Esophagus squamous epithelium (tissue), 5 donors: ENCODE measurements around the gene C22orf23. TPM values are rescaled to one million over a fixed set of nuclear protein-coding genes. Genes with fewer than 3 reads are reported as not detected.
"Not testable (repeated sequence)": the region's sequence is repeated elsewhere in the genome, so short reads cannot be mapped to it uniquely, and the experiment has no call there.

Experiments
- DNase-seq: peaks from one replicate; lab custom pipeline; 2025; lab: John Stamatoyannopoulos, UW
- H3K27ac ChIP-seq, 4 donors: fragments of 200-600 bp; sonication (generic); one replicate each; pipeline ENCODE4 v1.5.1; 2016 to 2019; ENCODE audit warnings: mild to moderate bottlenecking in 1 of 4
- H3K27me3 ChIP-seq, 4 donors: fragments of 200-600 bp; sonication (generic); 1 replicate in 3 of 4; 2 replicates in 1 of 4; pipeline versions ENCODE4 v1.5.1 to v1.6.0; 2017 to 2021; ENCODE audit warnings: antibody characterized with exemption in 1 of 4
- H3K36me3 ChIP-seq, 3 donors: fragments of 200-600 bp; sonication (generic); one replicate each; pipeline ENCODE4 v1.5.1; 2016 to 2019
- H3K4me1 ChIP-seq, 3 donors: fragments of 200-600 bp; sonication (generic); one replicate each; pipeline ENCODE4 v1.5.1; 2017 to 2019
- H3K4me3 ChIP-seq, 4 donors: fragments of 200-600 bp; sonication (generic); 1 replicate in 3 of 4; 2 replicates in 1 of 4; pipeline ENCODE4 v1.5.1; 2016 to 2019; ENCODE audit warnings: mild to moderate bottlenecking in 2 of 4, moderate library complexity in 1 of 4
- H3K9me3 ChIP-seq, 3 donors: fragments of 200-600 bp; sonication (generic); one replicate each; pipeline ENCODE4 v1.5.1; 2016 to 2019
- CTCF ChIP-seq, 6 experiments: fragments of 450-650 bp in 4 of 6; fragments of 200-600 bp in 2 of 6; sonication (generic) in 2 of 6; IDR thresholded peaks; one replicate each; pipeline ENCODE4 v1.5.1; 2016 to 2019; ENCODE audit warnings: antibody characterized with exemption in 6 of 6, mild to moderate bottlenecking in 4 of 6, moderate library complexity in 4 of 6
- POLR2A ChIP-seq, 4 donors: fragments of 450-650 bp; IDR thresholded peaks; one replicate each; pipeline ENCODE4 v1.6.1; 2017; ENCODE audit warnings: antibody characterized with exemption in 4 of 4, mild to moderate bottlenecking in 4 of 4, moderate library complexity in 3 of 4
- WGBS, 2 donors: methylation state at CpG; one replicate each; pipeline ENCODE4 v1.1.5; 2018; 5-methylcytosine and 5-hydroxymethylcytosine counted together
- intact Hi-C: fragments of 100-400 bp; cut with DNase I; formaldehyde crosslinking; loops from one replicate; pipeline ENCODE4 v1.15.0; 2022
- total RNA-seq, 4 donors: library from RNA; depleted of rRNA; stranded (reverse); fragments of >200 nt; gene quantifications; one replicate each; pipeline ENCODE4 v1.1.0, GENCODE V29; 2016
- donor health status: DM: yes; HTN: yes; CAD: no.

C22orf23 gene
- total RNA-seq, 4 donors from 2014 or later, result 0.13 to 0.38 TPM; not detected in 2

GRCh38 chr22:37954686-37955085 lies 1.3 kb upstream of the C22orf23 start:
- Histone ChIP-seq H3K27ac (no peak overlapping the region), H3K9me3 (no peaks in the 10 kb centered on the region), H3K36me3 (peaks cover 10 to 38% (median 10%) of the 10 kb centered on the region in 3 donors), H3K4me1 (peaks cover 16 to 38% (median 21%) of the 10 kb centered on the region in 3 donors), H3K27me3 (no peaks in the 10 kb centered on the region), H3K4me3 (peak overlapping the region in 3 of 4 donors; percentile 79 to 99 (median 90))
- no peak for DNase-seq
- TF ChIP-seq CTCF (IDR thresholded peaks at IDR 0.05) (no peak), POLR2A (IDR thresholded peaks at IDR 0.05) (no peak)
- WGBS, 2 donors, result 64 to 66% methylated on average over 4 of the region's 4 CpGs
- intact Hi-C loops, result no loop called here

DNA sequence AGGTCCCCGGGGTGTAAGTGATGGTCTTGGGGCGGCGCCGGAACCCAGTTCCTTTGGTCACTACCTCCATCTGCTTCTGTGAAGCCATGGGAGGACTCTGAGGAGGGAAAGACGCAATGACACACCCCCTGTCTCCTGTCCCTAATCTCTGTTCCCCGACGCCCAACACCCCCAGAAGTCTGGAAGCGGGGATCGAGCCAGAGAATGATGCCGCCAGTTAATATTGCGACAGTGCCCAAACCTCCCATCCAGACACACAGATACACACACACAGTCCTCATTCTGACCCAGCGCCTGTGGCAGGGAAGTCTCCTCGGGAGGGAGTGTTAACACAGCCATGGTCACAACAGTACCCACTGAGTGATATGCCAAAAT lies 352 bp downstream of the C22orf23 start:
- DNase-seq, result no peak
- Histone ChIP-seq H3K4me3 (peak overlapping the region; percentile 79 to 99 (median 92)), H3K9me3 (no peaks in the 10 kb centered on the region), H3K36me3 (peaks cover 0 to 21% (median 3%) of the 10 kb centered on the region in 3 donors), H3K27ac (peak overlapping the region in 3 of 4 donors; percentile 72 to 89 (median 85)), H3K4me1 (peaks cover 16 to 38% (median 21%) of the 10 kb centered on the region in 3 donors), H3K27me3 (no peaks in the 10 kb centered on the region)
- WGBS, 2 donors, result 0 to 2% methylated on average over 5 to 10 of the region's 13 CpGs
- TF ChIP-seq CTCF (IDR thresholded peaks at IDR 0.05), result no peak
- TF ChIP-seq POLR2A (IDR thresholded peaks at IDR 0.05), result no peak
- intact Hi-C loops, result no loop called here

- Histone ChIP-seq H3K4me1 (peaks cover 16 to 38% (median 21%) of the 10 kb centered on the region in 3 donors), H3K27ac (peak overlapping the region in 3 of 4 donors; percentile 72 to 89 (median 85)), H3K4me3 (peak overlapping the region; percentile 79 to 99 (median 92)), H3K36me3 (peaks cover 0 to 17% (median 0%) of the 10 kb centered on the region in 3 donors)
- 7% methylated on average over 15 of the region's 20 CpGs; no CpG with 5 or more reads in 1 of the 2 donors for WGBS, 2 donors
- H3K27me3 ChIP-seq, intact Hi-C loops, DNase-seq, H3K9me3 ChIP-seq: not testable (repeated sequence)
These were observed 772 bp downstream of the C22orf23 start for GRCh38 chr22:37952629-37953028.

DNA sequence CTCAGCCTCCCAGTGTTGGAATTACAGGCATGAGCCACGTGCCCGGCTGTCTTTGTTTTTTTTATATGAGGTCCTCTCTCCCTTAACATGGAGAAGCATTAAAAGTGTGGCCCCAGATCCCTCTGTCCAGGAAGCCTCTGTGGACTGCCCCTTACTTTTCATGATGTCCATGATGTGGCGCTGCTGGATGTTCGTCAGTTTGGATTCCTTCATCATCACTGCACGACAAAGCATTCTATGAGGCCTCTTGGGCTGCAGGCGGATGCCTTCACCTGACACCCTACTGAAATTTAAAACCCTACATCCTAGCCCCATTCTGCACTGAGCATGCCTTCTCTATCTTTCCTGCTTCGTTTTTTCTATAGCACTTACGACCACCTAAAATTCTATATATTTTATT lies 2.1 kb downstream of the C22orf23 start:
- no peaks in the 10 kb centered on the region for H3K9me3 ChIP-seq
- H3K27me3 ChIP-seq, result no peaks in the 10 kb centered on the region
- TF ChIP-seq CTCF (IDR thresholded peaks at IDR 0.05) (no peak), POLR2A (IDR thresholded peaks at IDR 0.05) (no peak)
- H3K4me3 ChIP-seq, result no peak overlapping the region
- peaks cover 16 to 38% (median 21%) of the 10 kb centered on the region in 3 donors for H3K4me1 ChIP-seq
- H3K27ac ChIP-seq, result no peak overlapping the region
- WGBS, 2 donors, result 50 to 51% methylated on average over 8 of the region's 8 CpGs
- intact Hi-C loops, result no loop called here
- DNase-seq, result no peak
- peaks cover 0 to 4% (median 0%) of the 10 kb centered on the region in 3 donors for H3K36me3 ChIP-seq

DNA sequence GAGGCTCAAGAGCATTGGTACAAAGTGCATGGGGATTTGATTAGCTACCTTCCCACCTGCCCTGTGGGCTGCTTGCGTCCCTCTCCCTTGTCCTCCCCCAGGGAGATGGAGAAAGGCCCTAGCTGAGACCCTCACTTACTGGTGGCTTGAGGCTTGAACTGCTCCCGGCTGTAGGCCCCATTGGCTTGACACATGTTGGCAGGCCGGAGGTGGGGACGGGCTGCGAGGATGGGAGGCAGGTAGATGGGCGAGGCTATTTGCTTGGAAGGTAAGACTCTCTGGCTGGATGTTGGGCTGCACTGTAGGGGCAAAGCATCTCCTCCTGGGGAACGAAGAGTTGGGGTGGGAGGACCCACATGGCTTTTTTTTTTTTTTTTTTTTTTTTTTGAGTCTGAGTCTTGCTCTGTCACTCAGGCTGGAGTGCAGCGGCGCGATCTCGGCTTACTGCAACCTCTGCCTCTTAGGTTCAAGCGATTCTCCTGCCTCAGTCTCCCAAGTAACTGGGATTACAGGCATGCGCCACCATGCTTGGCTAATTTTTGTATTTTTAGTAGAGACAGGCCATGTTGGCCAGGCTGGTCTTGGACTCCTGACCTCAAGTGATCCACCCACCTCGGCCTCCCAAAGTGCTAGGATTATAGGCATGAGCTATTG lies 6.1 kb downstream of the C22orf23 start:
- H3K27me3 ChIP-seq, H3K9me3 ChIP-seq, H3K27ac ChIP-seq, DNase-seq, intact Hi-C loops, H3K4me1 ChIP-seq, H3K4me3 ChIP-seq: not testable (repeated sequence)
- WGBS, 2 donors, result 89 to 93% methylated on average over 9 to 12 of the region's 14 CpGs
- peaks cover under 1 to 28% (median 5%) of the 10 kb centered on the region in 3 donors for H3K36me3 ChIP-seq

GRCh38 chr22:37944423-37944822 lies 9.0 kb downstream of the C22orf23 start:
- H3K4me1 ChIP-seq, H3K4me3 ChIP-seq, H3K9me3 ChIP-seq, DNase-seq, H3K27me3 ChIP-seq, intact Hi-C loops, H3K27ac ChIP-seq: not testable (repeated sequence)
- WGBS, 2 donors, result 88 to 100% methylated on average over 1 to 11 of the region's 11 CpGs
- H3K36me3 ChIP-seq, result peaks cover 20 to 57% (median 22%) of the 10 kb centered on the region in 3 donors
